ENCODE data around the gene USP51.

GRCh38 chrX:55451990-55452832, 37.4 kb downstream of the USP51 start, which contains the start of gene MAGEH1:
- no peak for TF ChIP-seq CTCF (optimal IDR thresholded peaks at IDR 0.05 in 1 of 3, IDR thresholded peaks at IDR 0.05 in 1 of 3, conservative IDR thresholded peaks at IDR 0.05 in 1 of 3; ENCODE audit: extremely low read depth in 1 of 3, insufficient read depth in 2 of 3, low read length in 3 of 3)
- no peak for TF ChIP-seq EZH2 (IDR thresholded peaks at IDR 0.05; ENCODE audit: low read length)

Measured in keratinocyte (primary cell).